Endodermal cell (in vitro differentiated cells): ENCODE results near the gene TLX1. TPM values are rescaled to one million over a fixed set of nuclear protein-coding genes. Genes with fewer than 3 reads are reported as not detected.
A peak's percentile ranks its signal among the peaks of the same experiment; 100 is the strongest.

Experiments
- DNase-seq: peaks from one replicate; pipeline ENCODE4 v3.0.0-alpha.2; 2017
- H3K27ac ChIP-seq: 2 replicates; pipeline ENCODE4 v1.5.1; 2013; ENCODE audit warnings: mild to moderate bottlenecking, low read depth, low read length, moderate library complexity
- H3K27me3 ChIP-seq: 2 replicates; pipeline ENCODE4 v1.6.1; 2013; ENCODE audit warnings: mild to moderate bottlenecking, low read length, moderate library complexity; ENCODE audit not compliant: insufficient read depth, control insufficient read depth, poor library complexity, severe bottlenecking
- H3K36me3 ChIP-seq: 2 replicates; pipeline ENCODE4 v1.7.0; 2013; ENCODE audit warnings: mild to moderate bottlenecking, low read length, moderate library complexity; ENCODE audit not compliant: control insufficient read depth, insufficient read depth
- H3K4me1 ChIP-seq: one replicate; pipeline ENCODE4 v1.7.0; 2013; ENCODE audit warnings: low read length; ENCODE audit not compliant: control insufficient read depth, insufficient read depth
- H3K4me3 ChIP-seq: 2 replicates; pipeline ENCODE4 v1.5.1; 2013; ENCODE audit warnings: mild to moderate bottlenecking, low read length, moderate library complexity
- H3K9ac ChIP-seq: 2 replicates; pipeline ENCODE4 v1.6.1; 2013; ENCODE audit warnings: mild to moderate bottlenecking, low read length, moderate library complexity; ENCODE audit not compliant: poor library complexity, severe bottlenecking; ENCODE audit errors: extremely low read depth
- H3K9me3 ChIP-seq: 2 replicates; pipeline ENCODE4 v1.6.1; 2013; ENCODE audit warnings: mild to moderate bottlenecking, low read length, moderate library complexity; ENCODE audit not compliant: control insufficient read depth
- H3K27ac Mint-ChIP-seq: 2 replicates; pipeline ENCODE4 v1.8.0; 2020; ENCODE audit warnings: mixed read lengths
- H3K27me3 Mint-ChIP-seq: 2 replicates; pipeline ENCODE4 v1.8.0; 2021; ENCODE audit warnings: mild to moderate bottlenecking, mixed read lengths; ENCODE audit not compliant: insufficient read depth
- H3K36me3 Mint-ChIP-seq: 2 replicates; pipeline ENCODE4 v1.8.0; 2020; ENCODE audit warnings: low read depth, mixed read lengths
- H3K4me1 Mint-ChIP-seq: 2 replicates; pipeline ENCODE4 v1.8.0; 2020; ENCODE audit warnings: mixed read lengths
- H3K4me3 Mint-ChIP-seq: 2 replicates; pipeline ENCODE4 v1.8.0; 2020; ENCODE audit warnings: mild to moderate bottlenecking, moderate library complexity, mixed read lengths
- H3K9me3 Mint-ChIP-seq: 2 replicates; pipeline ENCODE4 v1.8.0; 2020; ENCODE audit warnings: mild to moderate bottlenecking, mixed read lengths
- WGBS, 2 experiments: methylation state at CpG; one replicate each; pipeline versions ENCODE4 v1.1.5 to v1.1.7; 2013; ENCODE audit warnings: missing lambda C conversion rate in 2 of 2, mixed read lengths in 1 of 2; ENCODE audit not compliant: insufficient coverage in 1 of 2, insufficient read length in 1 of 2; 5-methylcytosine and 5-hydroxymethylcytosine counted together
- total RNA-seq, 2 donors: library from RNA; stranded (reverse); fragmentation: NEBNext Ultra II Directional in 1 of 2; extraction: Animal tissue kit (Norgen Biotek cat#: 25700) in 1 of 2; gene quantifications; 2 replicates in 1 of 2; 3 replicates in 1 of 2; pipeline ENCODE4 v1.2.1, GENCODE V29; 2021
- TF ChIP-seq, protein P1 (sequence below): fragments of 200-600 bp; sonication (generic); conservative IDR thresholded peaks from 2 replicates; pipeline ENCODE4 v1.5.0; 2021; ENCODE audit warnings: antibody characterized with exemption, mild to moderate bottlenecking

TLX1 gene
- total RNA-seq, 2 donors from 2014 or later, result not detected

DNA sequence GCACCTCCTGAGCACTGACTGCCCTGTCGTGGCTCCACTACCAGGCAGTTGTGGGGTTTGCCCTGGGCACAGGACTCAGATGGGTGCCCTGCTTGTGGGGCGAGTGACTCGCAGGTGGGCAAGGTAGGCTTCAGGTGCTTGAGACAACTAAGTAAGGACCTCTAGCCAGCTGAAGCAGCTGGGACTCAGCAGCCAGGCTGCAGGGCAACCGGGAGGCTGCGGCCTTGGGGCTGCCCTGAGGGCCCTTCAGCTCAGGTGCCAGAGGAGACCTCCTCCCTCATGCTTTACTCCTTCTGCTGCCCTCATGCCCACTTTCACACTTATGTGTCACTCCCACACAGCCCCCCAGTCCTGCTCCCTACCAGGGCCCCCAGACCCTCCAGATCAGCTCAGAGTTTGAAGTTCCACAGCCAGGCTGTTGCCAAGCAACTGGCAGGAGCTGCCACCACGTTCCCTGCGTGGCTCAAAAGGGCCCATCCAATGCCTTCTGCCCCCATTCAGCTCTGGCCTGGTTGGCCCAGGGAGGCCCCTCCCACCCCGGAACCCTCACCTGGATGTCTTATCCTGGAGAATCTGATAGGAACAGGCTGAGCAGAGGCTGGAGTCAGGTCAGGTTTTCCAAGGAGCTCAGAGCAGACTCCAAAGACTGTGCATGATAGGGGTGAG lies 10.0 kb downstream of the TLX1 start:
- H3K4me3 Mint-ChIP-seq, result peak overlapping the region; percentile 33
- WGBS, 2 experiments, result 51% methylated on average over 8 of the region's 8 CpGs; no CpG with 5 or more reads in 1 of the 2 experiments
- H3K36me3 Mint-ChIP-seq, result no peaks in the 10 kb centered on the region
- no peak overlapping the region for H3K27ac Mint-ChIP-seq
- no peak overlapping the region for H3K4me3 ChIP-seq
- H3K36me3 ChIP-seq, result no peaks in the 10 kb centered on the region
- no peak for DNase-seq
- peaks cover 3% of the 10 kb centered on the region for H3K4me1 Mint-ChIP-seq
- no peak overlapping the region for H3K27ac ChIP-seq
- H3K9me3 ChIP-seq, result no peaks in the 10 kb centered on the region
- H3K27me3 ChIP-seq, result peaks cover 100% of the 10 kb centered on the region
- H3K27me3 Mint-ChIP-seq, result peaks cover 100% of the 10 kb centered on the region
- H3K9ac ChIP-seq, result no peak overlapping the region
- TF ChIP-seq, protein P1, sequence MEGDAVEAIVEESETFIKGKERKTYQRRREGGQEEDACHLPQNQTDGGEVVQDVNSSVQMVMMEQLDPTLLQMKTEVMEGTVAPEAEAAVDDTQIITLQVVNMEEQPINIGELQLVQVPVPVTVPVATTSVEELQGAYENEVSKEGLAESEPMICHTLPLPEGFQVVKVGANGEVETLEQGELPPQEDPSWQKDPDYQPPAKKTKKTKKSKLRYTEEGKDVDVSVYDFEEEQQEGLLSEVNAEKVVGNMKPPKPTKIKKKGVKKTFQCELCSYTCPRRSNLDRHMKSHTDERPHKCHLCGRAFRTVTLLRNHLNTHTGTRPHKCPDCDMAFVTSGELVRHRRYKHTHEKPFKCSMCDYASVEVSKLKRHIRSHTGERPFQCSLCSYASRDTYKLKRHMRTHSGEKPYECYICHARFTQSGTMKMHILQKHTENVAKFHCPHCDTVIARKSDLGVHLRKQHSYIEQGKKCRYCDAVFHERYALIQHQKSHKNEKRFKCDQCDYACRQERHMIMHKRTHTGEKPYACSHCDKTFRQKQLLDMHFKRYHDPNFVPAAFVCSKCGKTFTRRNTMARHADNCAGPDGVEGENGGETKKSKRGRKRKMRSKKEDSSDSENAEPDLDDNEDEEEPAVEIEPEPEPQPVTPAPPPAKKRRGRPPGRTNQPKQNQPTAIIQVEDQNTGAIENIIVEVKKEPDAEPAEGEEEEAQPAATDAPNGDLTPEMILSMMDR, result no peak
- H3K9me3 Mint-ChIP-seq, result no peaks in the 10 kb centered on the region
- no peaks in the 10 kb centered on the region for H3K4me1 ChIP-seq

DNA sequence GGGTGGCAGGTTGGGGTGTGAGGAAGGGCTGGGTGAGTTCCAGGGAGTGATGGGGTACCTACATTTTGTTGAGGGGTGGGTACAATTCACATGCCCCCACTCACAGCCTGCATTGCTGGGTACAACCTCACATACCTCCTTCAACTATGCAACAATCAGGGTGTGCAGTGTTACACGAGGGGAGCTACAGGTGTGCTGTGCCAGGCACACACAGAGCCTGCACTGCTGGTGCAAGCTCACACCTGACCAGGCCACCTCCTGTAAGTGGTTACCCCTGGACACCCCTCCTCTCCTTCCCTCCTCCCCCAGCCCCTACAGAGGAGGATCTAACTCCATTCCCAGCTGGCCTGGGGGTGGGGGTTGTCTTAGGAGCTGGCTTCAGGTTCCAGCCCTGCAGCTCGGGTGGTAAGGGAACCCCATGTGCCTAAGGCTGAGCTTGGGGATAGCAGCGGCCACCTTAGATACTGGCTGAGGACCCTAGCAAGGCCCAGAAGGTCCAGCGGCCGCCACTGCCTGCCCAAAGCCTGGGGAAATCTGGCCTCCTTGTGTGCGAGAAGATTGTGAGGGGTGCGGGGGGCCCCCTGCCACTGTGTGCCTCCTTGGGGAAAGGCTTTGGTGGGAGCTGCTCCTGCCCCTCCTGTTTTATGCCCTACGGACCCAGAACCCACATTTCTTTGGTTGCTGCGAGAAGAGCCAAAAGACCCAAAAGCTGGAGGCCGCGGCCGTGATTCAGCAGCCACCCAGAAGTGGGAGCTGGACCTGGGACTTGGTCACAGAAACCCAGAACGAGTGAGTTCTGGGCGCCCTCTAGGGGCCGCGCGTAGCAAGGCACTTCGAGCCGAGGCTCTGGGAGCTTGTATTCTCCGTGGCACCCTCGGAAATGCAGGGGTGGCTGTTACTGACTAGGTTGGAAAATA lies 10.8 kb downstream of the TLX1 start:
- Histone ChIP-seq H3K9me3 (no peaks in the 10 kb centered on the region), H3K27ac (no peak overlapping the region), H3K9ac (no peak overlapping the region), H3K4me3 (no peak overlapping the region), H3K36me3 (no peaks in the 10 kb centered on the region), H3K27me3 (peaks cover 100% of the 10 kb centered on the region), H3K4me1 (no peaks in the 10 kb centered on the region)
- H3K27me3 Mint-ChIP-seq, result peaks cover 100% of the 10 kb centered on the region
- peaks cover 3% of the 10 kb centered on the region for H3K4me1 Mint-ChIP-seq
- no peaks in the 10 kb centered on the region for H3K9me3 Mint-ChIP-seq
- 11 to 25% methylated on average over 16 to 21 of the region's 21 CpGs for WGBS, 2 experiments
- H3K27ac Mint-ChIP-seq, result no peak overlapping the region
- H3K4me3 Mint-ChIP-seq, result no peak overlapping the region
- peak; percentile 96 for DNase-seq
- TF ChIP-seq, protein P1, result peak; percentile 99
- no peaks in the 10 kb centered on the region for H3K36me3 Mint-ChIP-seq

DNA sequence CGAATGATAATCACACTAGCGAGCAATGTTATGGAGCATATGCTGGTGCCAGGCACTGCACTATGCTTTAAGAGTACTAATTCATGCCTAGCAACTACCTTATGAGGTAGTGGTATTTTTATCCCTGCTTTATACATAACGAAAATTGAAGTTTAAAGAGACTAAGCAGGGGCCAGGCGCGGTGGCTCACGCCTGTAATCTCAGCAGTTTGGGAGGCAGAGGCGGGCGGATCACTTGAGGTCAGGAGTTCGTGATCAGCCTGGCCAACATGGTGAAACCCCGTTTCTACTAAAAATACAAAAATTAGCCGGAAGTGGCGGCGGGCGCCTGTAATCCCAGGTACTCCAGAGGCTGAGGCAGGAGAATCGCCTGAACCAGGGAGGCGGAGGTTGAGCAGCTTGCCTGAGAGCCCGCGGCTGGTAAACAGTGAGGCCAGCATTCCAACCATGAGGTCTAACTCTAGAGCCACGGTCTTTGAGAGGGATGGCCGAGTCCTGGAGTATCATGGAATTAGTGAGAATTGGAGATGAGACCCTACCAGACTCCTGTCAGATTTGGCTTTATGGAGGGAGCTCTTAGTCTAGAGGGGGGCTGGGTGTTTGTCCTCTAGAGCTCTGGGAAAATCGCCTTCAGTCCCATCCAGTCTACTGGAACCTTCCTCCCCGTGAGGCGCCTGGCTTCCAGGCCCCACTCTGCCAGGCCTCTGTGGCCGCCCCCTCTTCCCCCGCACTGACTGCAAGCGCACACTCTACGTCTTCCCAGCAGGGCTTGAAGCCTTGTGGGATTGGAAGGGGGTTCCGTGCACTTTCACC lies 11.6 kb downstream of the TLX1 start:
- no peaks in the 10 kb centered on the region for H3K9me3 ChIP-seq
- TF ChIP-seq, protein P1, result no peak
- no peak overlapping the region for H3K27ac Mint-ChIP-seq
- no peak overlapping the region for H3K9ac ChIP-seq
- DNase-seq, result no peak
- 35 to 45% methylated on average over 21 to 28 of the region's 28 CpGs for WGBS, 2 experiments
- H3K9me3 Mint-ChIP-seq, result no peaks in the 10 kb centered on the region
- no peak overlapping the region for H3K4me3 ChIP-seq
- H3K27me3 Mint-ChIP-seq, result peaks cover 100% of the 10 kb centered on the region
- no peak overlapping the region for H3K4me3 Mint-ChIP-seq
- no peaks in the 10 kb centered on the region for H3K36me3 ChIP-seq
- no peaks in the 10 kb centered on the region for H3K36me3 Mint-ChIP-seq
- peaks cover 100% of the 10 kb centered on the region for H3K27me3 ChIP-seq
- no peaks in the 10 kb centered on the region for H3K4me1 ChIP-seq
- H3K27ac ChIP-seq, result no peak overlapping the region
- peaks cover 3% of the 10 kb centered on the region for H3K4me1 Mint-ChIP-seq
